NCI-H2227 (cell line): ENCODE results near the gene PRND.
"Not testable (repeated sequence)": the region's sequence is repeated elsewhere in the genome, so short reads cannot be mapped to it uniquely, and the experiment has no call there.

ENCODE experiments used
- DNase-seq: peaks from one replicate; lab custom pipeline; 2025; ENCODE audit not compliant: unreplicated experiment; lab: John Stamatoyannopoulos, UW

The PRND gene

DNA sequence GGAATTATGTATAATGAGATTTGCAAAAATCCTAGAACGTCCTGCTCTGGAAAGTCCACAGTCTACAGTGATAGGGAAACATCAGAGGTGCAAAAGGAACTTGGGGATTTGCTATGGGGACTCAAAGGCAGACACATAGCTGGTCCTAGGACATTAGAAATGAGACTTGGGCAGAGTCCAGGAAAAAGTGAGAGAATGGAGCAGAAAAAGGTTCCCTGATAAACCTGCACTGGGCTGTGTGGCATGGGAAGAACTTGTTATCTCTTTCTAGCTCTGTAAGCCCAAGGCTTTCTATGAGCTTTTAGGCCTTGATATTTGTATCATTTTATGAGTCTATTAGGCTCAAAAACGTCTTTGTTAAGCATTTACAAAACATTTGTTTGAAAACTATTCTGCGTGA, 15.2 kb downstream of the PRND start:
- DNase-seq = no peak

DNA sequence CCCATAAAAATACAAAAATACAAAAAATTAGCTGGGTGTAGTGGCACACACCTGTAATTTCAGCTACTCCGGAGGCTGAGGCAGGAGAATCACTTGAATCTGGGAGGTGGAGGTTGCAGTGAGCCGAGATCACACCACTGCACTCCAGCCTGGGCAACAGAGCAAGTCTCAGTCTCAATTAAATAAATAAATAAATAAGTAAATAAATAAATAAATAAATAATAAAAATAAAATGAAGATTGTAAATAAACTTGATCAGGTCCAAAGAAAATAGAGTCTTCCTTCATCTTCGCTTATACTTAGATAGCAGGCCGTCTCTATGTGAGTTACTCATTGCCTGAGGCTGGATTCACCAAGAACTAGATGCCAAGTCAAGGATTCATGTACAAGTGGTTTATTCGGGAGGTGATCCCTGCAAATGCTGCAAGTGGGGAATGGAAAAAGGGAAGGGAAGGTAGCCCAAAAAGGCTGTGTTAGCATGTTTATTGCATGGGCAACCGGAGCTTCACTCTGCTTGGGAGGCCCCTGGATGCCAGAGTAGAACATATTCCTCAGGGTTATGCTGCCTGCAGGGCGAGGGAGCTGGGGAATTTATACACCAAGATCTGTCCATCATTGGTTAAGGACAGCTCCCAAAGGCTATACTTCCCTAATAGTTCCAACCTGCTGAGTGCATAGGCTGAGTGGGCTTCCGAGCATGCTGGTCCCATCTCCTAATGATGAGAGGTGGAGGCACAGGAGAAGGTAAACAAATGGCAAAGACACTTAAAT, 16.3 kb downstream of the PRND start:
- DNase-seq = no peak

- DNase-seq = peak; percentile 42
These were observed 19.2 kb downstream of the PRND start for GRCh38 chr20:4740774-4741431.

DNA sequence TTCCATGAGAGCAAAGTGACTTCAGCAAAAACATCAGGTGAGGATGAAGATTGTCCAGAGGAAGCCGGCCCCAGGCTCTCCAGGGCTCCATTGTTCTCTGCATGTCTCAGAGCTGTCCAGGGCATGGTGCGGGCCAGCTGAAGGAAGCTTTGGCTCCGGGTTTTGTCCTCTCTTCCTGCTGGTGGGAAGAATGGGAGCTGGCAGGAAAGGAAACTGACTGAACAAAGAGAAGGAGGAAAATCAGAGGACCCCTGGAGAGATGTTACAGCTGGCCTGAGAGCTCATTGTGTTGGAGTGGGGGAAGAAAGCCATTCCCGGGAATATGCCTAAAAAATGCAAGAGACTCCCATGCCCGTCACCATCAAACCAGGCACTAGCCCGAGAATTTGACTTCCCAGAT, 27.1 kb downstream of the PRND start:
- DNase-seq = no peak

DNA sequence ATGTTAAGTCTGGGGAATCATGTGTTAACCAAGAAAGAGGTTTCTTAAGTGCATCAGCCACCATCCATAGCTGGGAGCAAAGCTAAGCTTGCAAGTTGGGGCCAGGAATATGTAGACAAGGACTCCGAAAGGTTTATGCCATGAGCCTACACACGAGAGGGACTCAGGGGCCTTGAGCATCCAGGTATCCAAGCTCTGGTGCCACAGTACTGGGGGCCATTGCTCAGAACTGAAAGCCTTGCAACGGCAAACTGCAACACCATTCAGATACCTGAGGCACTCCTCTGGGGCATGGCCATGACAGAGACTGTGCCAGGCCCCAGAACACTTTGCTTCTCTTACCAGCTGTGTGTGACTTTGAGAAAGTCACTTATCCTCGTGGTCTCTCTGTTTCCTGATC, 27.6 kb downstream of the PRND start:
- no peak for DNase-seq

DNA sequence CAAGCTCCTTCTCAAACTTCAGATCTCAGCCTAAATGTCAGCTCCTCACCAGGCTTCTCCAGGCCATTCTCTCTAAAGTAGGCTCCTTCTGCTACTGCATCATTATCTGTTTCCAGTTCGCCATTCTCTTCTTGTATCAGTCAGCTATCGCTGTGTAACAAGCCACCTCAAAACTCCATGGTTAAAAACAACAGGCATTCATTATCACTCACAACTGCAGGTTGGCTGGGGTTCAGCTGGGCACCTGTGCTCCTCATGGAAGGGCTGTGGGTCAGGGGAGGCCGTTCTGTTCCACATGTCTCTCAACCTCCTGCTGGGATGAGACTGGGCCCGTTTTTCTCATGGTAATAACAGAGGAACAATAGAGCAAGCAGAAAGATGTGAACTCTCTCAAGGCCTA, 28.7 kb downstream of the PRND start:
- no peak for DNase-seq

DNA sequence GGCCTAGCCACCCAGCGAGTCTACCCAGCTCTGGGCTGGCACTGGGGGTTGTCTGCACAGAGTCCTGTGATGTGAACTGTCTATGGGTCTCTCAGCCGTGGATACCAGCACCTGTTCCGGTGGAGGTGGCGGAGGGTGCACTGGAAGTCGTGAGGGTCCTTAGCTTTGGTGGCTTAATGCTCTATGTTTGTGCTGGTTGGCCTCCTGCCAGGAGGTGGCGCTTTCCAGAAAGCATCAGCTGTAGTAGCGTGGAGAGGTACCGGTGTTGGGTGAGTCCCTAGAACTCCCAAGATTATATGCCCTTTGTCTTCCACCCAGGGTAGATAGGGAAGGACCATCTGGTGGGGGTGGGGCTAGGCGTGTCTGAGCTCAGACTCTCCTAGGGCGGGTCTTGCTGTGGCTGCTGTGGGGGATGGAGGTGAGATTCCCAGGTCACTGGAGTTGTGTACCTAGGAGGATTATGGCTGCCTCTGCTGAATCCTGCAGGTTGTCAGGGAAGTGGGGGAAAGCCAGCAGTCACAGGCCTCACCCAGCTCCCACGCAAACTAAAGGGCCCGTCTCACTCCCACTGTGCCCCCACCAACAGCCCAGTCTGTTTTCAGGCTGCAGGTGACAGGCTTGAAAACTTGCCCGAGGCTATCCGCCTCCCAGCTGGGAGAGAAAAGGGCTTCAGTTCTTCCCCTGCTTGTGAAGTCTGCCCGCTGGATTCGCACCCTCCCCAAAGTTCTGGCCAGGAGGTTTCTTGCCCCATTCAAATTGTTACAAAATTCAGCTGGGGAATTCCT, 37.6 kb downstream of the PRND start:
- peak; percentile 50 for DNase-seq

- no peak for DNase-seq
These were observed 41.6 kb downstream of the PRND start for GRCh38 chr20:4763261-4763660.

- DNase-seq = no peak
These were observed 42.2 kb downstream of the PRND start for GRCh38 chr20:4763723-4764510.

GRCh38 chr20:4764805-4765204, 43.1 kb downstream of the PRND start:
- DNase-seq = no peak

- no peak for DNase-seq
These were observed 44.0 kb downstream of the PRND start for GRCh38 chr20:4765681-4766080.

GRCh38 chr20:4766631-4767030, 44.9 kb downstream of the PRND start:
- DNase-seq = no peak

- no peak for DNase-seq
These were observed 45.4 kb downstream of the PRND start for GRCh38 chr20:4767084-4767483.

GRCh38 chr20:4769328-4769727, 47.6 kb downstream of the PRND start:
- no peak for DNase-seq

GRCh38 chr20:4770026-4770425, 48.3 kb downstream of the PRND start:
- DNase-seq = no peak

DNA sequence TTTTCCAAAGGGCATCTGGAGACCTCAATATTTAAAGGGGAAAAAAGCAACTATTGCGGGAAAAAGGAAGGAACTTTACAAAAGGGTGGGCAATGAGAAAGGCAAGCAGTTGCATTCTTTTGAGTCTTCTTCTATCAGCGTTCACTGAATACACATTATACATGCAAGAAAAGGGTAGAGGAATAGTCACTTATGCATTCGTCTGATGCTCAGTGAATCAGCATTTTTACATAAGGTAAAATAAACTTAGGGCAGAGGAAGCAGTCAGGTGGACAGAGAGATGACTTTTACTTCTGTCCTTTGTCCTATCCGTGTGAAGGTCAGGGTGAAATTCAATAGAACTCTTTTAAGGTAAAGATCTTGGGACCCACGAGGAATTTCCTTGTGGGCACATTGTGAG, 49.3 kb downstream of the PRND start:
- DNase-seq = no peak

DNA sequence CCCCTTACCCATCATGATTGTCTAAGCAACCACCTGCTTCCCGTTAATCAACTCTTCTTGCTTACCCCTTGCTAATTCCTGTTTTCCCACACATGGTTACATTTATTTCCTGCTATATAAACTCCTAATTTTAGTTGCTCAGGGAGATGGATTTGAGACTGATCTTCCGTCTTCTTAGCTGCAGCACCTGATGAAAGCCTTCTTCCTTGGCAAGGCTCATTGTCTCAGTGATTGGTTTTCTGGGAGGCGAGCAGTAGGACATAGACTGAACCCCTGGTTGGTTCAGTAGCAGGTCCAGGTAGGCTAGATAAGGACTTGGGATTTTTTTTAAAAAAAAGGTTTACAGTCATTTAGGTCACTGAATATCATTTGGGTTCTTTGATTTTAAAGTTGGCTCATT, 50.4 kb downstream of the PRND start:
- no peak for DNase-seq

GRCh38 chr20:4773014-4773413, 51.3 kb downstream of the PRND start:
- DNase-seq = not testable (repeated sequence)

GRCh38 chr20:4773736-4774135, 52.0 kb downstream of the PRND start:
- DNase-seq = no peak

DNA sequence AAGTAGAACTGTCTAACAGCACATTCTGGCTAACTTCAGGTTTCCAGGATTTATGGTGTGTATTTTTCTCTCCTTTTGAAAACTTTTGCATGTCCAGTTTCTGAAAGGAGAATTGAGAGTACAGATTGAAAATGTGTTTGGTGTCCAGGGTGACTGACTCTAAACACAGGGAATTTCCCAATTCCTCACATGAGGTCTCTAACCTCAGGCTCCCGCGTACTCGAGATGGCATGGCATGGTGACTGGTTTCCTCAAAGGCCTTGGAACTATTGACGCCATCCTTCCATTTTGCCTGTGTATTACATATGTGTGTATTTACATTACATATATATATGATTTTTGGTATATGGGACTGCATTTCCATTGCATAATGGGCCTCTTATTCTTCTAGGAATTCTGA, 52.5 kb downstream of the PRND start:
- DNase-seq = no peak
